Adrenal gland (tissue), 12 donors: ENCODE measurements around the gene HNRNPL. TPM values are rescaled to one million over a fixed set of nuclear protein-coding genes. Genes with fewer than 3 reads are reported as not detected.

Source experiments
- DNase-seq, 7 donors: peaks; one replicate each; pipeline ENCODE4 v3.0.0-alpha.2; 2019 to 2020
- H3K27ac ChIP-seq, 5 donors: fragments of 200-600 bp; sonication (generic) in 4 of 5; 1 replicate in 3 of 5; 2 replicates in 2 of 5; pipeline versions ENCODE4 v1.5.1 to v1.8.0; 2016 to 2020; ENCODE audit warnings: mild to moderate bottlenecking in 1 of 5
- H3K27me3 ChIP-seq: fragments of 200-600 bp; 2 replicates; pipeline ENCODE4 v1.8.0; 2021
- H3K36me3 ChIP-seq, 2 donors: fragments of 200-600 bp; replicated peaks in 1 of 2; 1 replicate in 1 of 2; 2 replicates in 1 of 2; pipeline versions ENCODE4 v1.5.1 to v1.8.0; 2018 to 2022
- H3K4me1 ChIP-seq, 2 donors: fragments of 200-600 bp; replicated peaks in 1 of 2; 1 replicate in 1 of 2; 2 replicates in 1 of 2; pipeline versions ENCODE4 v1.5.1 to v1.8.0; 2018 to 2021
- H3K4me3 ChIP-seq, 4 donors: fragments of 200-600 bp; sonication (generic) in 3 of 4; one replicate each; pipeline ENCODE4 v1.5.1; 2016 to 2018
- H3K9me3 ChIP-seq, 3 donors: fragments of 200-600 bp; sonication (generic) in 1 of 3; replicated peaks in 1 of 3; 1 replicate in 2 of 3; 2 replicates in 1 of 3; pipeline versions ENCODE4 v1.5.1 to v1.8.0; 2016 to 2021
- CTCF ChIP-seq, 6 experiments: fragments of 450-650 bp in 4 of 6; fragments of 200-600 bp in 2 of 6; sonication (generic) in 1 of 6; IDR thresholded peaks; 1 replicate in 5 of 6; 2 replicates in 1 of 6; pipeline versions ENCODE4 v1.5.1 to v1.8.0; 2016 to 2021; ENCODE audit warnings: antibody characterized with exemption in 6 of 6, mild to moderate bottlenecking in 2 of 6, moderate library complexity in 1 of 6
- POLR2A ChIP-seq, 2 donors: fragments of 450-650 bp; IDR thresholded peaks; one replicate each; pipeline ENCODE4 v1.6.1; 2017; ENCODE audit warnings: antibody characterized with exemption in 2 of 2, mild to moderate bottlenecking in 2 of 2, moderate library complexity in 1 of 2
- WGBS, 4 donors: extraction: QIAGEN DNeasy Blood & Tissue Kit in 2 of 4; methylation state at CpG; one replicate each; pipeline versions ENCODE4 v1.1.5 to v1.1.7; 2013 to 2017; 5-methylcytosine and 5-hydroxymethylcytosine counted together
- intact Hi-C, 2 donors: fragments of 100-400 bp; cut with DNase I; formaldehyde crosslinking; loops; one replicate each; pipeline versions ENCODE4 v1.14.1 to v1.15.0; 2022 to 2023
- polyA plus RNA-seq, 3 donors: library from polyadenylated mRNA; stranded (reverse); fragments of 200-250 nt in 2 of 3; fragments of 350-450 nt in 1 of 3; fragmentation: Illumina TruSeq in 1 of 3; extraction: RNeasy Lipid Tissue Mini Kit (QIAGEN cat#74804) in 1 of 3; gene quantifications; one replicate each; pipeline ENCODE4 v1.2.3, GENCODE V29; 2013 to 2014
- total RNA-seq, 9 donors: library from RNA; depleted of rRNA in 4 of 9; stranded (reverse); fragments of >200 nt in 4 of 9; fragments of 120-200 nt in 1 of 9; fragmentation: NEBNext Ultra II Directional in 1 of 9; extraction: Animal tissue kit (Norgen Biotek cat#: 25700) in 1 of 9; gene quantifications; one replicate each; pipeline versions ENCODE4 v1.1.0 to v1.2.4, GENCODE V29; 2013 to 2023
- donor health status: healthy with polysubstance abuse.
- donor health status: Bipolar disorder and iron deficiency.
- donor health status: DM: yes; HTN: yes; CAD: no.
- donor health status: DM: no; HTN: no; CAD: no.
- donor health status: DM: no; HTN: no; CAD: no.
- donor health status: DM: yes; HTN: yes; CAD: no.

The HNRNPL gene
- total and polyA plus RNA-seq, 12 donors, result 133 to 295 (median 203) TPM

DNA sequence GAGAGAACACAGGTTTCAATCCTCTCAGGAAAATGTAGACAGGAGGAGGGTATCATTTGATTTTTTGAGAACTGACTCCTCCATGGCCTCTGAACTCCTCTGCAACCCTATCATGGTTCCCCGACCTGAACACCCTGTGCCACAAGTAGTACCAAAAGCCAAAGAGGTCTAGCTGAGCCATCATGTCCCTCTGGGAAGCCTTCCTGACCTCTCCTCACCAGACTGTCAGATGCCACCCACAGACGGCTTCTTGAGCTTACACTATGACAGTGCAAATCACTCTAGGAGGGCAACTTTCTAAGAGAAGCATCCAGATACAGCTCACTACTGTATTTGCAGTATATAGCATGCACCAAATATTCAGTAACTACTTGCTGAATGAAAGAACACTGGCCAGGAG is 3.7 kb downstream of the HNRNPL start:
- Histone ChIP-seq H3K9me3 (no peaks in the 10 kb centered on the region), H3K4me3 (no peak overlapping the region), H3K27ac (peak overlapping the region in 2 of 5 donors; percentile 2 to 27), H3K27me3 (no peaks in the 10 kb centered on the region), H3K4me1 (peaks cover 21 to 59% of the 10 kb centered on the region in 2 donors), H3K36me3 (peaks cover 0 to 64% of the 10 kb centered on the region in 2 donors)
- TF ChIP-seq CTCF (IDR thresholded peaks at IDR 0.05) (no peak), POLR2A (IDR thresholded peaks at IDR 0.05) (no peak)
- 61 to 81% (median 68%) methylated on average over 2 of the region's 2 CpGs for WGBS, 4 donors
- no peak for DNase-seq
- intact Hi-C loops, result loop anchor here (5.0 to 10.0 kb wide), 2 partner anchors 111 to 119 kb away; no protein-coding TSS in a partner anchor

DNA sequence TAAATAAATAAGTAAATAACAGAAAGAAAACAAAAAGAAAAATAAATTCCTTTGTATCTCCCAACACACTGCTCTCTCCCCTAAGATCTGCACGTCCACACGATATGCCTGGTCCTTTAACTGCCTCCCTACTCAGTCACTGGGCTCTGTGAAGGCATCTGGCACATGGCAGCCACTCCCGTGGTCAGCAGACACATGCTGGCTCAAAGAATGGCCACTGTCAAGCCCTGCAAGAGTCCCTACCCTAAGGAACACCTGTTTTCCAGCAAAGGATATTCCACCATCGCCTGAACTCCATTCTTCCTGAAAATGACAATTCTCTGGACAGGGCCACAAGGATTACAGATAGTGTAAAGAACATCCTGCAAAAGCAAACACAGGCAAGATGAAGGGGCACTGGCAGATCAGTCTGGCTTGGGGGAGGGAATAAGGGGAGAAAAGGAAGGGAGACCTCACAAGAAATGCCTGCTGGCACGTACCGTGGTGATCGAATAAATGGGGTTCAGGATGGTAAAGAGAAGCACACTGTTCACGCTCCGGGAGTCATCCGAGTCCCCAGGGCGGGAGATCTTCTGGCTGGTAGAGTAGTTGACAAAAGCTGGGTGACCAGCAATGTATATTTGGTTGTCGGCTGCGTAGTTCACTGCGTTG is 4.3 kb downstream of the HNRNPL start:
- peak in 1 of 7 donors; percentile 4 for DNase-seq
- intact Hi-C loops, result loop anchor here (5.0 to 10.0 kb wide), 2 partner anchors 111 to 118 kb away; no protein-coding TSS in a partner anchor
- Histone ChIP-seq H3K27ac (peak overlapping the region in 1 of 5 donors; percentile 27), H3K36me3 (peaks cover 0 to 69% of the 10 kb centered on the region in 2 donors), H3K4me3 (no peak overlapping the region), H3K4me1 (peaks cover 23 to 61% of the 10 kb centered on the region in 2 donors), H3K9me3 (no peaks in the 10 kb centered on the region), H3K27me3 (no peaks in the 10 kb centered on the region)
- TF ChIP-seq POLR2A (IDR thresholded peaks at IDR 0.05) (no peak), CTCF (IDR thresholded peaks at IDR 0.05) (no peak)
- WGBS, 4 donors, result 83 to 89% (median 85%) methylated on average over 14 of the region's 14 CpGs

GRCh38 chr19:38844093-38844686 is 5.6 kb downstream of the HNRNPL start:
- no peak for DNase-seq
- H3K9me3 ChIP-seq, result no peaks in the 10 kb centered on the region
- peaks cover 0 to 83% of the 10 kb centered on the region in 2 donors for H3K36me3 ChIP-seq
- peaks cover 34 to 72% of the 10 kb centered on the region in 2 donors for H3K4me1 ChIP-seq
- TF ChIP-seq CTCF (IDR thresholded peaks at IDR 0.05), result no peak
- no peak for TF ChIP-seq POLR2A (IDR thresholded peaks at IDR 0.05)
- H3K27ac ChIP-seq, result peak overlapping the region in 2 of 5 donors; percentile 30 to 49
- no peak overlapping the region for H3K4me3 ChIP-seq
- intact Hi-C loops, result loop anchor here in 1 of 2 donors (10.0 kb wide), 1 partner anchor 109 kb away; no protein-coding TSS in a partner anchor
- no peaks in the 10 kb centered on the region for H3K27me3 ChIP-seq
- 80 to 89% (median 82%) methylated on average over 8 to 11 of the region's 11 CpGs for WGBS, 4 donors

GRCh38 chr19:38843175-38843758 is 6.5 kb downstream of the HNRNPL start:
- intact Hi-C loops, result loop anchor here in 1 of 2 donors (10.0 kb wide), 1 partner anchor 108 kb away; no protein-coding TSS in a partner anchor
- H3K27me3 ChIP-seq, result no peaks in the 10 kb centered on the region
- no peak overlapping the region for H3K4me3 ChIP-seq
- peak overlapping the region in 2 of 5 donors; percentile 26 to 30 for H3K27ac ChIP-seq
- H3K36me3 ChIP-seq, result peaks cover 0 to 92% of the 10 kb centered on the region in 2 donors
- DNase-seq, result no peak
- peaks cover 33 to 74% of the 10 kb centered on the region in 2 donors for H3K4me1 ChIP-seq
- H3K9me3 ChIP-seq, result no peaks in the 10 kb centered on the region
- TF ChIP-seq CTCF (IDR thresholded peaks at IDR 0.05) (no peak), POLR2A (IDR thresholded peaks at IDR 0.05) (no peak)
- 93 to 100% (median 97%) methylated on average over 2 to 9 of the region's 9 CpGs for WGBS, 4 donors
